C4-2B (cell line): Measurements from ENCODE around the gene NEGR1.

Source experiments
- ZFX ChIP-seq: fragments of 450-650 bp; IDR thresholded peaks from 2 replicates; pipeline ENCODE4 v1.6.1; 2017
- TF ChIP-seq, protein P1 (sequence below): fragments of 450-650 bp; conservative IDR thresholded peaks from 2 replicates; pipeline ENCODE4 v1.5.1; 2017; ENCODE audit warnings: mild to moderate bottlenecking

DNA sequence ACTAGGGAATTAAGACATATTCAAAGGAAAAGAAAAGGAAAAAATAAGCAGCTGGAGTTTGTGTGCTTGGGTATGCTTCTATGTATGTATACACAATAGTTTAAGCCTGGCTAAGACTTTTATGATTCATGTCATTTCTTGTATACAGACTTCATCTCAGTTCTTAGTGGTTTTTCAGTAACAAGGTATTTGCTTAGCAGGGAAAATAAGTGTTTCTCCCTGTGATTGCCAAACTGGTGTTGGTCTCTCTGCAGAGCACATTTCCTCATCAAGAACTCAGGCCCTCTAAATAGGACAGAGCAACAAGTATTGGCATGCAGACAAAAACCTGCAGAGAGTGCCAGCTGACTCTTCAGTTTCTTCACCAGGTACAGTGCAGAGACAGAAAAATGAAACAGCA lies 717.1 kb downstream of the NEGR1 start:
- TF ChIP-seq, protein P1, sequence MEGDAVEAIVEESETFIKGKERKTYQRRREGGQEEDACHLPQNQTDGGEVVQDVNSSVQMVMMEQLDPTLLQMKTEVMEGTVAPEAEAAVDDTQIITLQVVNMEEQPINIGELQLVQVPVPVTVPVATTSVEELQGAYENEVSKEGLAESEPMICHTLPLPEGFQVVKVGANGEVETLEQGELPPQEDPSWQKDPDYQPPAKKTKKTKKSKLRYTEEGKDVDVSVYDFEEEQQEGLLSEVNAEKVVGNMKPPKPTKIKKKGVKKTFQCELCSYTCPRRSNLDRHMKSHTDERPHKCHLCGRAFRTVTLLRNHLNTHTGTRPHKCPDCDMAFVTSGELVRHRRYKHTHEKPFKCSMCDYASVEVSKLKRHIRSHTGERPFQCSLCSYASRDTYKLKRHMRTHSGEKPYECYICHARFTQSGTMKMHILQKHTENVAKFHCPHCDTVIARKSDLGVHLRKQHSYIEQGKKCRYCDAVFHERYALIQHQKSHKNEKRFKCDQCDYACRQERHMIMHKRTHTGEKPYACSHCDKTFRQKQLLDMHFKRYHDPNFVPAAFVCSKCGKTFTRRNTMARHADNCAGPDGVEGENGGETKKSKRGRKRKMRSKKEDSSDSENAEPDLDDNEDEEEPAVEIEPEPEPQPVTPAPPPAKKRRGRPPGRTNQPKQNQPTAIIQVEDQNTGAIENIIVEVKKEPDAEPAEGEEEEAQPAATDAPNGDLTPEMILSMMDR, result no peak
- no peak for TF ChIP-seq ZFX
